Measurements from ENCODE around the gene WNT5B.

GRCh38 chr12:1646569-1647284, 17.7 kb downstream of the WNT5B start:
- TF ChIP-seq, protein P1, sequence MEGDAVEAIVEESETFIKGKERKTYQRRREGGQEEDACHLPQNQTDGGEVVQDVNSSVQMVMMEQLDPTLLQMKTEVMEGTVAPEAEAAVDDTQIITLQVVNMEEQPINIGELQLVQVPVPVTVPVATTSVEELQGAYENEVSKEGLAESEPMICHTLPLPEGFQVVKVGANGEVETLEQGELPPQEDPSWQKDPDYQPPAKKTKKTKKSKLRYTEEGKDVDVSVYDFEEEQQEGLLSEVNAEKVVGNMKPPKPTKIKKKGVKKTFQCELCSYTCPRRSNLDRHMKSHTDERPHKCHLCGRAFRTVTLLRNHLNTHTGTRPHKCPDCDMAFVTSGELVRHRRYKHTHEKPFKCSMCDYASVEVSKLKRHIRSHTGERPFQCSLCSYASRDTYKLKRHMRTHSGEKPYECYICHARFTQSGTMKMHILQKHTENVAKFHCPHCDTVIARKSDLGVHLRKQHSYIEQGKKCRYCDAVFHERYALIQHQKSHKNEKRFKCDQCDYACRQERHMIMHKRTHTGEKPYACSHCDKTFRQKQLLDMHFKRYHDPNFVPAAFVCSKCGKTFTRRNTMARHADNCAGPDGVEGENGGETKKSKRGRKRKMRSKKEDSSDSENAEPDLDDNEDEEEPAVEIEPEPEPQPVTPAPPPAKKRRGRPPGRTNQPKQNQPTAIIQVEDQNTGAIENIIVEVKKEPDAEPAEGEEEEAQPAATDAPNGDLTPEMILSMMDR (IDR thresholded peaks at IDR 0.05 in 4 of 5, conservative IDR thresholded peaks at IDR 0.05 in 1 of 5), result no peak
- no peak for TF ChIP-seq POLR2A (IDR thresholded peaks at IDR 0.05)
